GM11168 (cell line): Measurements from ENCODE around the gene SEPTIN12.

Experiments
- in situ Hi-C: fragments of 300-500 bp; cut with MboI; formaldehyde crosslinking; loops from one replicate; pipeline ENCODE4 v1.12.0; 2022; ENCODE audit warnings: low sequenced_read_pairs; ENCODE audit not compliant: unreplicated experiment

SEPTIN12 gene

GRCh38 chr16:4734063-4734729, 53.9 kb downstream of the SEPTIN12 start, which contains the start of the genes ANKS3 and DNAAF8:
Gene ANKS3, minus strand, starts transcription at chr16:4734271. Its CDS starts 4,122 bp downstream, at chr16:4730149.
Gene DNAAF8, plus strand, starts transcription at chr16:4734537. Its CDS starts 1,978 bp downstream, at chr16:4736515.
- in situ Hi-C loops, result no loop called here

- in situ Hi-C loops, result no loop called here
Observed at GRCh38 chr16:4733747-4734062, 54.4 kb downstream of the SEPTIN12 start.

- in situ Hi-C loops, result no loop called here
Observed at GRCh38 chr16:4733211-4733742, 54.9 kb downstream of the SEPTIN12 start.

GRCh38 chr16:4729876-4730275, 58.3 kb downstream of the SEPTIN12 start:
- in situ Hi-C loops, result no loop called here

GRCh38 chr16:4728676-4729075, 59.5 kb downstream of the SEPTIN12 start:
- in situ Hi-C loops, result no loop called here
